Measurements from ENCODE around the gene CSTA. TPM values are rescaled to one million over a fixed set of nuclear protein-coding genes. Genes with fewer than 3 reads are reported as not detected.

Gene CSTA
- total RNA-seq, 2 experiments from 2014 or later: 1.2 to 1.4 TPM

- DNase-seq (no peak), ATAC-seq (ENCODE audit: poor library complexity) (no peak)
- no peak overlapping the region for H3K27ac ChIP-seq (ENCODE audit: low read depth in 1 of 2, low read length in 2 of 2)
- no peak overlapping the region for H3K27ac Mint-ChIP-seq
- no peak overlapping the region for H3K4me3 Mint-ChIP-seq
- H3K36me3 ChIP-seq (ENCODE audit: insufficient read depth, low read length): peaks cover 67% of the 10 kb centered on the region
- H3K27me3 Mint-ChIP-seq: no peaks in the 10 kb centered on the region
- no peak for TF ChIP-seq CTCF (IDR thresholded peaks at IDR 0.05)
- ChIA-PET POLR2A (no interaction called here), CTCF (no interaction called here)
- H3K9me3 ChIP-seq (ENCODE audit: control insufficient read depth in 1 of 2, insufficient read depth in 1 of 2, low read length in 2 of 2): no peaks in the 10 kb centered on the region
- H3K9me3 Mint-ChIP-seq: no peaks in the 10 kb centered on the region
- no peaks in the 10 kb centered on the region for H3K4me1 ChIP-seq (ENCODE audit: insufficient read depth, low read length)
- intact Hi-C loops (cut with DNase I, micrococcal nuclease): no loop called here
- no peaks in the 10 kb centered on the region for H3K27me3 ChIP-seq (ENCODE audit: control insufficient read depth in 1 of 2, insufficient read depth in 2 of 2, low read length in 2 of 2)
- H3K36me3 Mint-ChIP-seq (ENCODE audit: low read depth): peaks cover 83% of the 10 kb centered on the region
- no peak overlapping the region for H3K4me3 ChIP-seq (ENCODE audit: low read length)
- no peaks in the 10 kb centered on the region for H3K4me1 Mint-ChIP-seq (ENCODE audit: low read depth)
Measured at GRCh38 chr3:122366379-122366749, 41.3 kb downstream of the CSTA start.

- no peak overlapping the region for H3K4me3 ChIP-seq (ENCODE audit: low read length)
- Mint-ChIP-seq H3K27ac (no peak overlapping the region), H3K36me3 (ENCODE audit: low read depth) (peaks cover 38% of the 10 kb centered on the region), H3K4me3 (no peak overlapping the region), H3K27me3 (no peaks in the 10 kb centered on the region), H3K9me3 (no peaks in the 10 kb centered on the region), H3K4me1 (ENCODE audit: low read depth) (peaks cover 6% of the 10 kb centered on the region)
- TF ChIP-seq CTCF (IDR thresholded peaks at IDR 0.05): no peak
- H3K27ac ChIP-seq (ENCODE audit: low read depth in 1 of 2, low read length in 2 of 2): no peak overlapping the region
- no peak for ATAC-seq (ENCODE audit: poor library complexity)
- intact Hi-C loops (cut with DNase I, micrococcal nuclease): no loop called here
- H3K36me3 ChIP-seq (ENCODE audit: insufficient read depth, low read length): peaks cover 21% of the 10 kb centered on the region
- DNase-seq: no peak
- no peaks in the 10 kb centered on the region for H3K4me1 ChIP-seq (ENCODE audit: insufficient read depth, low read length)
- no peaks in the 10 kb centered on the region for H3K9me3 ChIP-seq (ENCODE audit: control insufficient read depth in 1 of 2, insufficient read depth in 1 of 2, low read length in 2 of 2)
- no peaks in the 10 kb centered on the region for H3K27me3 ChIP-seq (ENCODE audit: control insufficient read depth in 1 of 2, insufficient read depth in 2 of 2, low read length in 2 of 2)
- ChIA-PET CTCF (no interaction called here), POLR2A (no interaction called here)
Measured at GRCh38 chr3:122374034-122374433, 49.0 kb downstream of the CSTA start.

GRCh38 chr3:122377975-122378374 is 52.9 kb downstream of the CSTA start:
- peaks cover 5% of the 10 kb centered on the region for H3K36me3 ChIP-seq (ENCODE audit: insufficient read depth, low read length)
- DNase-seq (no peak), ATAC-seq (ENCODE audit: poor library complexity) (no peak)
- ChIA-PET CTCF (no interaction called here), POLR2A (no interaction called here)
- no peak overlapping the region for H3K27ac ChIP-seq (ENCODE audit: low read depth in 1 of 2, low read length in 2 of 2)
- Mint-ChIP-seq H3K9me3 (no peaks in the 10 kb centered on the region), H3K36me3 (ENCODE audit: low read depth) (peaks cover 19% of the 10 kb centered on the region), H3K27ac (no peak overlapping the region), H3K27me3 (no peaks in the 10 kb centered on the region), H3K4me1 (ENCODE audit: low read depth) (peaks cover 19% of the 10 kb centered on the region), H3K4me3 (no peak overlapping the region)
- no peak for TF ChIP-seq CTCF (IDR thresholded peaks at IDR 0.05)
- no peaks in the 10 kb centered on the region for H3K27me3 ChIP-seq (ENCODE audit: control insufficient read depth in 1 of 2, insufficient read depth in 2 of 2, low read length in 2 of 2)
- peaks cover 4% of the 10 kb centered on the region for H3K4me1 ChIP-seq (ENCODE audit: insufficient read depth, low read length)
- H3K9me3 ChIP-seq (ENCODE audit: control insufficient read depth in 1 of 2, insufficient read depth in 1 of 2, low read length in 2 of 2): no peaks in the 10 kb centered on the region
- intact Hi-C loops (cut with DNase I, micrococcal nuclease): no loop called here
- H3K4me3 ChIP-seq (ENCODE audit: low read length): no peak overlapping the region
